ENCODE measurements around the gene FGF2.

DNA sequence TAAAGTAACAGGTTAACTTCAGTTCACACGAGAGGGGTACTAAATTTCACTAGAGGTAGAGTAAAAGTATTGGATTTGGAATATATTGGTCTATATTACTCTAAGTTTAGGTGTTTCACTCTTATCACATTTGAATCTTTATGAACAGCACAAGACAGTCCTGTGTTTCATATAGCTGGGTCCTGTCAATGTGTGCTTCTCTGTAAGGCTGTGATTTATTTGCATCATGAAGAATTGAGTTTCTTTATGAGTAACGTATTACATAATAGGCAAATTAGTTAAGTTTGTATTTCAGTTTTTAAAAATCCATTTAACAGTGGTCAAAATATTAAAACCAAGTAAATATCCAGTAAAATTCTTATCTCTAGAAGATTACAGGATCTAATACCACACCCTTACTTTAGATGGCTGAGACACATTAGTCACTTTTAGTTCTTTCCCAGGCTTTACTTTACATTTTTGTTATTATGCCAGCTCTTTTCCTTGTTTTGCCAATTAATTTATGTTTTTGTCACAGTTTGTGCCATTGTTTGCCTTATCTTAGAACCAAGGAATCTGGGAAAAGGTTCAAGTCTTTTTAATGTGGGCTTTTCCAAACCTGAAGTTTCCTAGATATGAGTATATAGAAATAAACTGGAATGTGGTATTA, 63.6 kb downstream of the FGF2 start:
- TF ChIP-seq, protein P1, sequence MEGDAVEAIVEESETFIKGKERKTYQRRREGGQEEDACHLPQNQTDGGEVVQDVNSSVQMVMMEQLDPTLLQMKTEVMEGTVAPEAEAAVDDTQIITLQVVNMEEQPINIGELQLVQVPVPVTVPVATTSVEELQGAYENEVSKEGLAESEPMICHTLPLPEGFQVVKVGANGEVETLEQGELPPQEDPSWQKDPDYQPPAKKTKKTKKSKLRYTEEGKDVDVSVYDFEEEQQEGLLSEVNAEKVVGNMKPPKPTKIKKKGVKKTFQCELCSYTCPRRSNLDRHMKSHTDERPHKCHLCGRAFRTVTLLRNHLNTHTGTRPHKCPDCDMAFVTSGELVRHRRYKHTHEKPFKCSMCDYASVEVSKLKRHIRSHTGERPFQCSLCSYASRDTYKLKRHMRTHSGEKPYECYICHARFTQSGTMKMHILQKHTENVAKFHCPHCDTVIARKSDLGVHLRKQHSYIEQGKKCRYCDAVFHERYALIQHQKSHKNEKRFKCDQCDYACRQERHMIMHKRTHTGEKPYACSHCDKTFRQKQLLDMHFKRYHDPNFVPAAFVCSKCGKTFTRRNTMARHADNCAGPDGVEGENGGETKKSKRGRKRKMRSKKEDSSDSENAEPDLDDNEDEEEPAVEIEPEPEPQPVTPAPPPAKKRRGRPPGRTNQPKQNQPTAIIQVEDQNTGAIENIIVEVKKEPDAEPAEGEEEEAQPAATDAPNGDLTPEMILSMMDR (IDR thresholded peaks at IDR 0.05), result no peak
- no peak for TF ChIP-seq POLR2A (IDR thresholded peaks at IDR 0.05)
